GM18868 (cell line): Measurements from ENCODE around the gene NDRG2.

ENCODE experiments used
- ATAC-seq: cut with Tn5 transposase; IDR thresholded peaks from one replicate; pipeline ENCODE4 v1.9.1; 2021; ENCODE audit warnings: mild to moderate bottlenecking, moderate library complexity; ENCODE audit not compliant: unreplicated experiment

The NDRG2 gene

DNA sequence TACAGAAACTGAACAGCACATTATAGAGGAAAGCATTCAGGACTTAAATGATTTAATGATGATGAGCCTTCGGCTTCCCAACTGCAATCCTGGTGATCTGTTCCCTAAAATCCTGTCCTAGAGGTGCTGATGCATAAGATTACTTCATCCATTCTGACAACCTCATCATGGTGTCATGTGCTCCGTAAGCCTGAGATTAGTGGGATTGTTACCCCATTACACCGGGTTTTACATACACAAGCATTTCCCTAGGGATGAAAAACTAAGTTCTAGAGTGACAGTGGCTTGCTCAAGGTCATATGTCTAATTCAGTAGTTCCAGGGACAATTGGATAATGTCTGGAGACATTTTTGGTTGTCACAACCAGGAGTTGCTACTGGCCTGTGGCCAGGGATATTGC lies 12.3 kb upstream of the NDRG2 start:
- no peak for ATAC-seq

- no peak for ATAC-seq
Measured at GRCh38 chr14:21036751-21037150, 11.9 kb upstream of the NDRG2 start.

DNA sequence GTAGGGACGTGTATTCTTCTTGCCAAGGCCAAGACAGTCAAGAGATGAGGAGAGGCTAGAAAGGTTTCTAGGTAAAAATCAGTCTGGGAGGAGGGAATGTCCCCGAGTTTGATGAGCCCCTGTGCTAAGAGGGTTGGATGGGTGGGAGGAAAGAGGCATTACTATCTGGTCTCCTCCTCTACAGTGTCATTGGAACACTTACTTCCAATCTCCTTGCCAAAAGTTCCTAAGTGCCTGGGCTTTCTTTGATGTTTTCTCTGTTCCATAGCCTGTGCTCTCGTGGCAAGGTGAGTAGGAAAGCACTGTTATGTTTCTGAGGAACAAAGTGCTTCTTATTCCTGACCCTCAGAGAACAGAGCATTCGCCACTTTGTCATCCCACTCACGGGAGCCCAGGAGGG lies 9.8 kb upstream of the NDRG2 start, which contains the start of gene RNASE13:
TSS of gene RNASE13 (minus strand) at position 101 of the 400 bp plus-strand sequence. CDS start 519 bp downstream, outside the sequence.
- no peak for ATAC-seq

DNA sequence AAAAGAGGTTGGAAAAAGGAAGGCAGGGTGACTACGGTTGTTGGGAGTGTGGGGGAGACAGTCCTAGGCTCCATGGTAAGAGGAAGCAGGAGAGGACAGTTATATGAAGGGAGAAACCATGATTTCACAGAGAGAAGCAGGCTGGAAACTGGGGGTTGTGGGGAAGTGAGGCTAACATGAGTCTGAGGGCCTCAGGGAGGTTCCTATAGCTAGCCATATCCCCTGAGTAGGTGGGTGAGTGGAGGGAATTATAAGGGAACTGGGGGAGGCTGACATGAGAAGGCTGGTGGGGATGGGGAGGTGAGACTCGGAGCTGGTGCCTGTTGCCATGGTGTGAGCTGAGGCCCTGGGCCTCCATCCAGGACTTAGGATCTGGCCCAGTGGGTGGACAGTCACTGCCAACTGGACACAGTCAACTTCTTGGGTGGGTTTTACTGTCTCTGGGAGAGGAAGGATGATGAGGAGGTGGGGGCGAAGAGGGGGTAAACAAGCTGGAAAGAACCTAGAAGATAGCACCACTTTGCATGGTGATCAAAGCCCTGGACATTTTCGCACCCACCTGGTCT lies 8.4 kb upstream of the NDRG2 start:
- no peak for ATAC-seq

- ATAC-seq, result no peak
Measured at GRCh38 chr14:21032326-21033132, 7.7 kb upstream of the NDRG2 start.

DNA sequence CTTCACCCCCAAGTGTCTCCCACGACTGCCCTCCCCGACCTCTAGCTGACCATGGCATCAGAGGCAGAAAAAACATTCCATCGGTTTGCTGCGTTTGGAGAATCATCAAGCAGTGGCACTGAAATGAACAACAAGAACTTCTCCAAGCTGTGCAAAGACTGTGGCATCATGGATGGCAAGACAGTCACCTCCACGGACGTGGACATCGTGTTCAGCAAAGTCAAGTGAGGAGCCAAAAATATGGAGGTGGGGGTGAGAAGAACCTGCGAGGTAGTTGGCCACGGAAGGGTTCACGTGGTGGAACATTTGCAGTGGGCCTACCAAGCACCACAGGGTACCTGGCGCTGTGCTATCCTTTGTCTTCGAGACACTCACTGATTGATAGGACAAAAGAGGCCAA lies 5.7 kb upstream of the NDRG2 start:
- ATAC-seq, result no peak

GRCh38 chr14:21029917-21030316 lies 5.1 kb upstream of the NDRG2 start, which contains the start of gene TPPP2:
Gene TPPP2, plus strand, starts transcription at chr14:21030217. Its CDS starts 365 bp downstream, at chr14:21030582.
- no peak for ATAC-seq

DNA sequence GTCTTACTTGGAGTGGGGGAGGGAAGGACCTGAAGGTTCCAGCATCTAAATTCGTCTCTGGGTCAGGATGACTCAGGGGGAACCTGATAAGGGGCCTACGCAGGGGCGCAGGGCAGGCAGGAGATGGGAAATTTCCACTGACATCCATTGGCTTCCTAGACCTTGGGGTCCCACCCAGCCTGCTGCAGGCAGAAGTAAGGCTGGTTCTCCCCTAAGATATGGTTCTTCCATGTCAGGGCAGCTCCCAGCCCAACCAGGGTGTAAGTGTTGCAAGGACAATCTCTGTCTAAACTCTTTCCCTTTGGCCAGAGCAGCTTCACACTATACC lies 2.1 kb upstream of the NDRG2 start:
- ATAC-seq, result no peak

DNA sequence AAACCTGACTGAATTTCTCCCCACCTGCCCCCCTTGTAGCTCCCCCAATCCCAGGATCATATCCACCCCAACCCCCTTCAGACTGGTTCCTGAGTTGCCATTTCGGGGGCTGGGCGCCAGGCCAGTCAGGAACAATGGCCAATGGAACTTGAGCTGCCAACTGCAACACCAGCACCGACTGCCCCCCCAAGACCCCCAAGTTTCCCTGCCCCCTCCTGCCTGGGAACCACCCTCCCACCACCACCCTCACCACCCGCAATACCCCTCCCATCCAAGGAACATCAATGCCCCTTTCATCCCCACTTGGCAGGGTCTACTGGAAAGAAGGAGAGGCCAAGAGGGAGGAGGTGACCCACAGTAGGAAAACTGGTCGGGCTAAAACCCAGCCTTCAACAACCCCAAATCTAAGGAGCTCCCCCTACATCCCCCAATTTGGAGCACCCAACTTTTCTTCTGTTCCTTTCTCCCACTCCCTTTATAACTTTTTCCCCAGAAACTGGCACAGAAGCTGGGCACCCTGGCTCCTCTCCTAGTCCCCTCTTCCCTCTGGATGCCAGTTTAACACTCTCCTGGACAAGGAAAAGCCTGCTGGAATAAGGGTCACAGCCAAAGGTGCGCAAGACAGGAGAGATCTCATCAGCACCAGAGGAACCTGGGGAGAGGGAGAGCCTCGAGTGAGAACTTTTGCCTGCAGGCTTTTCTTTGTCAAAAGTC lies 1.6 kb upstream of the NDRG2 start:
- no peak for ATAC-seq

DNA sequence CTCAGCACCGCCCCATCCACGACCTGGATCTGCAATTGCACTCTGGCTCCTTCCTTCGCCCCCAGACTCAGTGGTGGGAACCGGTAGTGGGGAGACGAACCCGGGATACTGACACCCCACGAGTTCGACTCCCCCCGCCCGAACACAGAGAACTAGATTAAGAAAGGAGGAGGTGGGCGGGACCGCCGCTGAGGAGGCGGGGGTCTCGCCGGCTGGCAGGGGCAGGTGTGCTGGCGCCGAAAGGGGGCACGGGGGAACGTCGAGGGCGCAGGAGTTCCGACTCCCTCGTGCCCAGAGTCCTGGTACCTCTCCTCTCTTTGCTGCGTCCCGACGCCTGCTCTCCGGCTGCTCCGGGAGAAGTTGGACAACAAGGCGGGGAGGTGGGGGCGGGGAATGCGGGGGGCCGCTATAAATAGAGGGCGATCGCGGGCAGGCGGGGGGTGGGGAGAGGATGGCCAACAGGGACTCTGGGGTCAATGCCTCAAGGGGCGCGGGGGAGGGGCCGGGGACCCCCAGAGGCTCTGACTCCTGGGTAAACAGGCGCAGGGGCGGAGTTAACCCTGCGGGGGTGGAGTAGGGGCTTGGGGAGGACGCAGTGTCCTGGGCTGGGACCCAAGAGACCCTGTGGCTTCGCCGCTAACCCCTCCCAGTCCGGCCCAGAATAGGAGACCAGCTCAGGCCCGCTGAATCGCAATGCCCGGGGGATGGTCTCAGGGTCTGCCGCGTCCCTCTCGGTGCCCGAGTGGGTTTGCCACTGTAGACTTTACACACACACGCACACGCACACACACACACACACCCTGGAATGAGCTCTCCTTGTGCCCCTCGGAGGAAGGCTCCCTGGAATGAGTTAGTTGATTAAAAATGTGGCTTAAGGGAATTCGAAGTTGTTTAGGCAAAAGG lies 761 bp upstream of the NDRG2 start:
- no peak for ATAC-seq

GRCh38 chr14:21023817-21024584 lies 860 bp downstream of the NDRG2 start:
- ATAC-seq, result no peak

GRCh38 chr14:21023174-21023573 lies 1.7 kb downstream of the NDRG2 start:
- ATAC-seq, result no peak

DNA sequence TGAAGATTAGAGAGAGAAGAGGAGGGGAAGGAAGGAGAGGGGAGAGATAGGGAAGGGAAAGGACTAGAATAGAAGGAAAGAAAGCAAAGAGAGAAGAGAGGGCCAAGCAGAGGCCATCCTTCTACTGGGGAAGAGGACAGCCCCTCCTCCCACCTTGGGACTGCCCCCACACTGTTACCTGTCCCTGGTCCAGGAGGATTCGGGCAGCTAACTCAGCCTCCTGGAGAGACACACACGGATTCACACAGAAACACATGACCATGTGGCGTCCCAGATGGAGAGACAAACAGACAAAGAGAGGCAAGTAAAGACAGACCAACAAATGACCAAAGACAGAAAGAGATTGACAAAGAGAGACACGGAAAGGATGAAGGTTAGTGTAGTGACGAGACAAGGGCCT lies 2.2 kb downstream of the NDRG2 start:
- no peak for ATAC-seq

DNA sequence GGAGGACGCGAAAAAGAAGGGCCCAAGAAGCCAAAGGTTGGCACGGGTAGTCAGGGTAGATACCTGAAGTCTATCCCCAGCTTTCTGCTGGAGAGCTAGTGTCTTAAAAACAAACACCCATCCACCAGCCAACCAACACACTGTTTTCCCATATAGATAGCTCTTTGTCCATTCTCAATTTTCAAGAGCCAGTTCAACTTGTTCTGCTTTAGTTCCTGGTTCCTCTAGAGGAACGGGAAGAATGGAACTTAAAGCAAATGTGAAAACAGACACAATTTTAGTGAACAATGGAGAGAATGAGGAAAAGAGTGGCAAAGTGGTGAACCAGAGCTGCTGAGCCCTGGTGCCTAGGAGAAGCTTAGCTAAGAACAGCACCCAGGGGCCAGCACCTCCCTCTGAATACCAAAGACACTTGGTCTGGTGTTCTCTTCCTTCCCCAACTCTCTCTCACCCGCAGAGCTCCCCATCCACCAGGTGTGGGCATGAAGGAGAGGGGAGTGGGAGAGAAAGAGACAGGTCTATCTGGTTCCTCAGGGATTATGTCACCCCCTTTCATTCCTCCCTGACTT lies 3.8 kb downstream of the NDRG2 start:
- ATAC-seq, result no peak

DNA sequence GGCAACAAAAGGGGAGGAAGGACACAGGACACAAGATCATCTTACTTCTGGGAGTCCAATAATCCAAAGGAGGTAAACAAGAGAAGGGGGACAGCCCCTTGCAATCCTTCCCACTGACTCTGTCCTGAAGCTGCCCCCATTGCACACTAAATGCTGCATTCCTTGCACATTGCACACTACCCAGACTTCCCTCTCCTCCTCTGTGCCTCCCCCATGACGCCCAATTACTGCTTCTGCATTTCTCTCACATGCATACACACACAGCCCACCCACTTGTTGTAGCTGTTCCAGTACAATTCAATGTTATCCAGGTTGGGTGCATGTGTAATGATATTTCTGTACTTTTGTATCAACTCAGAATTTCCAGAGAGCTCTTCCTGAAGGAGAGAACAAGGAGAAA lies 5.5 kb downstream of the NDRG2 start:
- no peak for ATAC-seq

GRCh38 chr14:21018781-21019180 lies 6.1 kb downstream of the NDRG2 start:
- no peak for ATAC-seq

GRCh38 chr14:21018286-21018685 lies 6.6 kb downstream of the NDRG2 start:
- ATAC-seq, result no peak

DNA sequence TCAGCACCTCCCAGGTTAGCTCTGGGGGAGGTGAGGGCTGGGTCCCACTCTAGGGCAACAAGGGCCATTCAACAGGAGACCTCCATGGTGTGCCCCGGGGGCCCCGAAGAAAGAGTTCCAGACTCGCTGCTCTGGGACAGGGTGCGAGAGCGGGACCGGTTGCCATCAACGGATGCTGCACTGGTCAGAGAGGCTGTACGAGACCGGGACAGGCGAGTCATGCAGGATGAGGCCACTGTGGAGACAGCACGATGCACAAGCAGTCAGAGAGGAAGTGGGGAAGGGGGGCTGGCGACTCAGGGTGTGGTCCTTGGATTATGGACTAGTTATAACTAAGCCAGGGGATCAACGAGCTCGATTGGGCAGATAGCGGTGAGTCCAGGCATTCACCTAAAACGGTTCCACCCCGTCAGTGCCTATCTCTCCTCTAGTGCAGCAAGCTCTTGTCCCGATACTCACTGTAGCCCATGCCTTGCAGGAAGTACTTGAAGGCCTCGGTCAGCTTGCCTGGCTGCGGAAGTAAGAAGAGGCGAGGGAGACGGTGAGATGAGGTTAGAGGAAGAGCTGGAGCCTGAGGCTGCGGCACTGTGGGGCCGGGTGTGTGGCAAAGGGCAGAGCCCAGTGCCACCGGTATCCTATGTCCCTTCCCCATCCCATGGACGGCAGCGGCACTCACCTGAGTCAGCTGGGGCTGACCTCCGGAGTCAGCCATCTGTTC lies 7.2 kb downstream of the NDRG2 start:
- ATAC-seq, result no peak
